Loucy (cell line): ENCODE data around the gene PIGO.

Experiments used
- H2AFZ ChIP-seq: fragments of 200-600 bp; sonication (generic); 2 replicates; pipeline ENCODE4 v1.6.0; 2016; ENCODE audit warnings: antibody characterized with exemption, mild to moderate bottlenecking, low read length, moderate library complexity
- H3F3A ChIP-seq: fragments of 200-600 bp; 2 replicates; pipeline ENCODE4 v1.6.0; 2016; ENCODE audit warnings: antibody characterized with exemption, low read depth, mild to moderate bottlenecking
- H3K27me3 ChIP-seq: fragments of 200-600 bp; sonication (generic); 2 replicates; pipeline ENCODE4 v1.6.1; 2014; ENCODE audit warnings: low read length, mild to moderate bottlenecking; ENCODE audit not compliant: insufficient read depth, poor library complexity, severe bottlenecking
- H3K36me3 ChIP-seq: fragments of 200-600 bp; sonication (generic); 2 replicates; pipeline ENCODE4 v1.6.1; 2016; ENCODE audit warnings: low read length; ENCODE audit not compliant: insufficient read depth
- H3K4me1 ChIP-seq: fragments of 200-600 bp; sonication (generic); 2 replicates; pipeline ENCODE4 v1.5.1; 2014; ENCODE audit warnings: low read length, mild to moderate bottlenecking; ENCODE audit not compliant: insufficient read depth, poor library complexity, severe bottlenecking
- H3K4me2 ChIP-seq: fragments of 200-600 bp; sonication (generic); 2 replicates; pipeline ENCODE4 v1.6.0; 2014; ENCODE audit warnings: antibody characterized with exemption, low read length, low read depth, mild to moderate bottlenecking; ENCODE audit not compliant: poor library complexity, severe bottlenecking
- H3K4me3 ChIP-seq: fragments of 200-600 bp; sonication (generic); 2 replicates; pipeline ENCODE4 v1.5.1; 2014; ENCODE audit warnings: low read length, mild to moderate bottlenecking, mixed read lengths; ENCODE audit not compliant: poor library complexity, severe bottlenecking
- H3K79me2 ChIP-seq: fragments of 200-600 bp; sonication (generic); 2 replicates; pipeline ENCODE4 v1.6.1; 2014; ENCODE audit warnings: low read length; ENCODE audit not compliant: insufficient read depth
- H3K9ac ChIP-seq: fragments of 200-600 bp; sonication (generic); 2 replicates; pipeline ENCODE4 v1.6.0; 2014; ENCODE audit warnings: mild to moderate bottlenecking, low read depth, low read length, moderate library complexity; ENCODE audit not compliant: poor library complexity, severe bottlenecking
- H3K9me2 ChIP-seq: fragments of 200-600 bp; sonication (generic); replicated peaks from 2 replicates; pipeline ENCODE4 v1.6.1; 2016; ENCODE audit warnings: low read depth, low read length, mixed read lengths
- H3K9me3 ChIP-seq: fragments of 200-600 bp; sonication (generic); 2 replicates; pipeline ENCODE4 v1.6.1; 2014; ENCODE audit warnings: mild to moderate bottlenecking, antibody characterized with exemption, low read length, low read depth; ENCODE audit not compliant: insufficient read depth
- H4K20me1 ChIP-seq: fragments of 200-600 bp; sonication (generic); 2 replicates; pipeline ENCODE4 v1.6.0; 2014; ENCODE audit warnings: antibody characterized with exemption, low read length, mild to moderate bottlenecking; ENCODE audit not compliant: insufficient read depth, poor library complexity, severe bottlenecking
- EZH2phosphoT487 ChIP-seq: fragments of 200-600 bp; IDR thresholded peaks from 2 replicates; pipeline ENCODE4 v1.6.1; 2018; ENCODE audit warnings: antibody characterized with exemption, mild to moderate bottlenecking, moderate library complexity, borderline replicate concordance
- TF ChIP-seq, protein P1 (sequence below): fragments of 200-600 bp; sonication (generic); conservative IDR thresholded peaks from 2 replicates; pipeline ENCODE4 v1.5.1; 2014; ENCODE audit warnings: mild to moderate bottlenecking, antibody characterized with exemption, low read length

Gene PIGO

DNA sequence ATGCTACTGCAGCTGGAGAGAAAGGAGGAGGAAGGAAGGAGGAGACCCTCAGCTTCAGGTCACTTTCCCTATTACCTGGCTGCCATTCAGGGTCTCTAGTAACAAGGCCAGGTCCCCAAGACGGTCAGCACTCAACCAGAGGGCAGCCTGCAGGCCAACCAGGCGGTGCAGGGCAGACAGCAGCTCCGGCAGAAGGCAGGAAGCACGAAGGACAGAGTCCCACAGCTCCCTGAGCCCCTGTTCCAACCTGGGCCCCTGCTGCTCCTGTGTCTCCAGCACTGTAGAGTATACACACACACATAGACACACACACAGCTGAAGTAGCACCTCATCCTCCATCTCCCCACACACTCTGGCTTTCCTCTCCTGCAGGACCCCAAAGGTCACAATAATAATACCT is 18.3 kb downstream of the PIGO start:
- Histone ChIP-seq H3K4me1 (peaks cover 40% of the 10 kb centered on the region), H3K9me3 (no peaks in the 10 kb centered on the region), H3K4me3 (peak overlapping the region; percentile 88), H3F3A (no peaks in the 10 kb centered on the region), H3K9me2 (no peaks in the 10 kb centered on the region), H3K9ac (peak overlapping the region; percentile 89), H4K20me1 (peaks cover 10% of the 10 kb centered on the region), H3K27me3 (no peaks in the 10 kb centered on the region), H3K79me2 (peaks cover 44% of the 10 kb centered on the region), H2AFZ (no peak overlapping the region), H3K36me3 (peaks cover 6% of the 10 kb centered on the region; the same call in 1 of the 2 replicates), H3K4me2 (peak overlapping the region; percentile 93)
- TF ChIP-seq, protein P1, sequence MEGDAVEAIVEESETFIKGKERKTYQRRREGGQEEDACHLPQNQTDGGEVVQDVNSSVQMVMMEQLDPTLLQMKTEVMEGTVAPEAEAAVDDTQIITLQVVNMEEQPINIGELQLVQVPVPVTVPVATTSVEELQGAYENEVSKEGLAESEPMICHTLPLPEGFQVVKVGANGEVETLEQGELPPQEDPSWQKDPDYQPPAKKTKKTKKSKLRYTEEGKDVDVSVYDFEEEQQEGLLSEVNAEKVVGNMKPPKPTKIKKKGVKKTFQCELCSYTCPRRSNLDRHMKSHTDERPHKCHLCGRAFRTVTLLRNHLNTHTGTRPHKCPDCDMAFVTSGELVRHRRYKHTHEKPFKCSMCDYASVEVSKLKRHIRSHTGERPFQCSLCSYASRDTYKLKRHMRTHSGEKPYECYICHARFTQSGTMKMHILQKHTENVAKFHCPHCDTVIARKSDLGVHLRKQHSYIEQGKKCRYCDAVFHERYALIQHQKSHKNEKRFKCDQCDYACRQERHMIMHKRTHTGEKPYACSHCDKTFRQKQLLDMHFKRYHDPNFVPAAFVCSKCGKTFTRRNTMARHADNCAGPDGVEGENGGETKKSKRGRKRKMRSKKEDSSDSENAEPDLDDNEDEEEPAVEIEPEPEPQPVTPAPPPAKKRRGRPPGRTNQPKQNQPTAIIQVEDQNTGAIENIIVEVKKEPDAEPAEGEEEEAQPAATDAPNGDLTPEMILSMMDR: no peak
- TF ChIP-seq EZH2phosphoT487: no peak

DNA sequence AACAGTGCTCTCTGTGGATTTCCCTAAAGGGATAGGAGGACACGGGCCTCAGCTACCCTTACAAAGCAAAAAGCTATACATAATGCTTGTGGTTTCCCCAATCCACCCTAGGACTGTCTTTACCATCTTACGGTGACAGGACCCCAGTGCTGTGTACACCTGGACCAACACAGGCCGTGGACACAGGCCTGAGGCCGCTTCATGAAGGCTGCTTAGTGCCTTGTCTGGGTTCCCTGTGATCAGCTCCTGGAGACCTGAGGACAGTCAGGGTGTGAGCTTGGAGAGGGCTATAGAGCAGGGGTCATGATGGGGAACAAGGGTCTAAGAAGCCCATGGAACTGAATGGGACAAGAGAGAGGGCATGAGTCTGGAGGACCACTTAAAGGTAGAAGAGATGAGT is 19.5 kb downstream of the PIGO start:
- Histone ChIP-seq H3K9me2 (no peaks in the 10 kb centered on the region), H3F3A (peaks cover 4% of the 10 kb centered on the region; the same call in 1 of the 2 replicates), H3K4me3 (peak overlapping the region; percentile 88), H3K4me2 (peak overlapping the region; percentile 93), H3K9me3 (no peaks in the 10 kb centered on the region), H3K36me3 (peaks cover 6% of the 10 kb centered on the region; the same call in 1 of the 2 replicates), H3K79me2 (peaks cover 44% of the 10 kb centered on the region), H2AFZ (no peak overlapping the region), H3K4me1 (peaks cover 44% of the 10 kb centered on the region), H3K27me3 (no peaks in the 10 kb centered on the region), H3K9ac (peak overlapping the region; percentile 89), H4K20me1 (peaks cover 15% of the 10 kb centered on the region)
- no peak for TF ChIP-seq EZH2phosphoT487
- TF ChIP-seq, protein P1: no peak

DNA sequence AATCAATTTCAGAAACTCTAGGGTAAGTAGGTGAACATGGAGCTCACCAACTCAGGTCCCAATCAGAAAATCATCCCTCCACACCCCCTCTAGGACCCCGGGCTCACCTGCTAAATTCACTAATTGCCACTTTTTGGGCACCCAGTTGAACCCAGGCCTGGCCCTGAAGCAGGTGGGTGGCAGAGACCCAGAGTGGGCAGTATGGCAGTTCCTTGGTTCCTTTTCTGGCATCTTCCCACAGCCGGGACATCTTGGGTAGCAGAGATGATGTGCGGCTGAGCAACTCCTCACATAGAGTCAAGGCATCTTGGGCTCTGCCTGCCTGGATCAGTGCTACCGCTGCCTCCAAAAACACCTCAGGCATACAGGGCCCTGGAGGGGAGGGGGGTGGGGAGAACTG is 21.0 kb downstream of the PIGO start:
- Histone ChIP-seq H3K79me2 (peaks cover 58% of the 10 kb centered on the region), H3K9me2 (no peaks in the 10 kb centered on the region), H3K4me3 (no peak overlapping the region), H3K27me3 (no peaks in the 10 kb centered on the region), H3F3A (peaks cover 10% of the 10 kb centered on the region), H3K9ac (no peak overlapping the region), H4K20me1 (peaks cover 29% of the 10 kb centered on the region), H3K4me1 (peaks cover 49% of the 10 kb centered on the region), H3K4me2 (peak overlapping the region; percentile 93), H3K9me3 (no peaks in the 10 kb centered on the region), H3K36me3 (peaks cover 6% of the 10 kb centered on the region; the same call in 1 of the 2 replicates), H2AFZ (no peak overlapping the region)
- TF ChIP-seq EZH2phosphoT487: no peak

DNA sequence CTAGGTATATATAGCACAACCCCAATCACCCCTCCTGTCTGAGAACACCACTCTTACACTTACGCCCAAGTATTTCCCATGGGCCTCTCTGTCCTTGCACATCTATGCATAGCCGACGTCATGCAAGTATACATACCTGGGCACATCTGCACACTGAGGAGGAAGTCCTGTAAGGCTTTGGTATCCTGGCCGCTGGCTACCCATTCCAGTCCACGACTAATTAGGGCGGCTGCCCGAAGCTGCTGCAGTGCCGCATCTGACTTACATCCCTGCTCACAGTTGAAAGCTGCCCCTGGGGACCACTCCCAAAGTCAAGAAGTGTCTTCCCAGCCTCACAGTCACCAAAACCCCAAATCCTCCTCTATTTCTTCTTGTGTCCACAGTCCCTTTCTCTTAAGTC is 21.6 kb downstream of the PIGO start:
- no peak overlapping the region for H3K4me3 ChIP-seq
- peaks cover 10% of the 10 kb centered on the region for H3F3A ChIP-seq
- H3K9me2 ChIP-seq: no peaks in the 10 kb centered on the region
- H3K79me2 ChIP-seq: peaks cover 63% of the 10 kb centered on the region
- H3K9ac ChIP-seq: no peak overlapping the region
- H3K36me3 ChIP-seq: peaks cover 6% of the 10 kb centered on the region; the same call in 1 of the 2 replicates
- TF ChIP-seq, protein P1: no peak
- no peak for TF ChIP-seq EZH2phosphoT487
- no peaks in the 10 kb centered on the region for H3K27me3 ChIP-seq
- no peak overlapping the region for H2AFZ ChIP-seq
- peaks cover 51% of the 10 kb centered on the region for H3K4me1 ChIP-seq
- peaks cover 35% of the 10 kb centered on the region for H4K20me1 ChIP-seq
- H3K4me2 ChIP-seq: no peak overlapping the region
- H3K9me3 ChIP-seq: no peaks in the 10 kb centered on the region
